Measurements from ENCODE around the gene GAPVD1. TPM values are rescaled to one million over a fixed set of nuclear protein-coding genes. Genes with fewer than 3 reads are reported as not detected.
A peak's percentile ranks its signal among the peaks of the same experiment; 100 is the strongest.

Gene GAPVD1
- total RNA-seq (2014; rRNA removed) (29.7 and 30.5 TPM in 2 replicates), Bru-seq, nascent RNA (percentile 74 among the genes with signal in this experiment), BruChase-seq, experiment 1, labeled RNA remaining after a 6-hour chase (percentile 81 among the genes with signal in this experiment), BruChase-seq, experiment 2, labeled RNA remaining after a 2-hour chase (percentile 78 among the genes with signal in this experiment)
- long read RNA-seq, partial matches to known transcripts: 29 of 73 reads
- long read RNA-seq, other reads (novel, unspliced or antisense): 43 of 73 reads

- Histone ChIP-seq H3K4me1 (ENCODE audit: insufficient read depth, low read length) (peaks cover 15% of the 10 kb centered on the region), H3K27me3 (ENCODE audit: low read length) (no peaks in the 10 kb centered on the region), H3K27ac (ENCODE audit: low read length) (no peak within 1 kb of the TSS), H3K9ac (ENCODE audit: low read length) (peak within 1 kb of the TSS; percentile 89), H4K20me1 (ENCODE audit: low read length) (0 out of 2 replicates have a peak, but pooled peaks cover 4% of the 10 kb centered on the region), H3K9me3 (ENCODE audit: low read length) (no peaks in the 10 kb centered on the region), H3K4me3 (ENCODE audit: low read length) (peak within 1 kb of the TSS; percentile 93), H3F3A (ENCODE audit: low read length, unreplicated experiment) (no peaks in the 10 kb centered on the region), H3K36me3 (ENCODE audit: low read depth, low read length) (no peaks in the 10 kb centered on the region), H3K9me2 (replicated peaks; ENCODE audit: low read length) (no peaks in the 10 kb centered on the region), H2AFZ (ENCODE audit: low read length) (peak within 1 kb of the TSS; percentile 93), H3K4me2 (ENCODE audit: low read length) (peak within 1 kb of the TSS; percentile 91), H3K79me2 (ENCODE audit: low read length) (peaks cover 43% of the 10 kb centered on the region)
- peak; percentile 29; the same call in 1 of the 2 replicates for TF ChIP-seq CTCF (conservative IDR thresholded peaks at IDR 0.05; ENCODE audit: low read depth, low read length)
- TF ChIP-seq EZH2 (IDR thresholded peaks at IDR 0.05; ENCODE audit: low read length, unreplicated experiment): no peak
- TF ChIP-seq EZH2phosphoT487 (IDR thresholded peaks at IDR 0.05; ENCODE audit: borderline replicate concordance, low read length): no peak
- no TSS peak for BruUV-seq (replicated peaks)
- CTCF ChIA-PET: interaction anchor here (0.6 kb wide), 1 partner anchor 40 kb away, joined by 3 read pairs; no protein-coding TSS in a partner anchor
- peak; percentile 89 for DNase-seq
- intact Hi-C loops (cut with micrococcal nuclease): loop anchor here (5.0 kb wide), 1 partner anchor 36 kb away; no protein-coding TSS in a partner anchor
- peak; percentile 97 for ATAC-seq
- POLR2A ChIA-PET (ENCODE audit: unreplicated experiment): no interaction called here
Observed at GRCh38 chr9:125261501-125262293, at the start of gene GAPVD1. Gene GAPVD1 (plus strand): TSS chr9:125261826. CDS start chr9:125298922, 37,096 bp downstream.

- POLR2A ChIA-PET (ENCODE audit: unreplicated experiment): no interaction called here
- no peak for ATAC-seq
- no TSS peak for BruUV-seq (replicated peaks)
Observed at GRCh38 chr9:125214186-125214585, 47.4 kb upstream of the GAPVD1 start.

More at GRCh38 chr9:125214186-125214585, 47.4 kb upstream of the GAPVD1 start:
- intact Hi-C loops (cut with micrococcal nuclease): no loop called here
- Histone ChIP-seq H3K4me3 (ENCODE audit: low read length) (no peak overlapping the region), H3K79me2 (ENCODE audit: low read length) (no peaks in the 10 kb centered on the region), H4K20me1 (ENCODE audit: low read length) (no peaks in the 10 kb centered on the region), H3F3A (ENCODE audit: low read length, unreplicated experiment) (no peaks in the 10 kb centered on the region), H3K4me1 (ENCODE audit: insufficient read depth, low read length) (no peaks in the 10 kb centered on the region), H3K36me3 (ENCODE audit: low read depth, low read length) (no peaks in the 10 kb centered on the region), H3K9me3 (ENCODE audit: low read length) (no peaks in the 10 kb centered on the region), H3K9me2 (replicated peaks; ENCODE audit: low read length) (no peaks in the 10 kb centered on the region), H3K9ac (ENCODE audit: low read length) (no peak overlapping the region), H3K4me2 (ENCODE audit: low read length) (no peak overlapping the region), H3K27ac (ENCODE audit: low read length) (no peak overlapping the region), H3K27me3 (ENCODE audit: low read length) (no peaks in the 10 kb centered on the region), H2AFZ (ENCODE audit: low read length) (no peak overlapping the region)
- no peak for TF ChIP-seq CTCF (conservative IDR thresholded peaks at IDR 0.05; ENCODE audit: low read depth, low read length)
- no peak for TF ChIP-seq EZH2phosphoT487 (IDR thresholded peaks at IDR 0.05; ENCODE audit: borderline replicate concordance, low read length)
- TF ChIP-seq EZH2 (IDR thresholded peaks at IDR 0.05; ENCODE audit: low read length, unreplicated experiment): no peak
- CTCF ChIA-PET: no interaction called here
- no peak for DNase-seq

All from PC-3 (cell line).